H9 (cell line): ENCODE data around the gene NUDT3. TPM values are rescaled to one million over a fixed set of nuclear protein-coding genes. Genes with fewer than 3 reads are reported as not detected.

Experiments
- DNase-seq: peaks from one replicate; pipeline ENCODE4 v3.0.0-alpha.2; 2017
- H2AFZ ChIP-seq: one replicate; pipeline ENCODE4 v1.6.1; 2013; ENCODE audit warnings: mild to moderate bottlenecking, low read length, control low read depth, moderate library complexity
- H2AK5ac ChIP-seq: 2 replicates; pipeline ENCODE4 v1.6.1; 2013; ENCODE audit warnings: low read length, control low read depth, mixed read lengths; ENCODE audit not compliant: insufficient read length
- H2BK120ac ChIP-seq: one replicate; pipeline ENCODE4 v1.6.1; 2013; ENCODE audit warnings: low read depth, mild to moderate bottlenecking, low read length, control low read depth, inconsistent platforms; ENCODE audit not compliant: poor library complexity, severe bottlenecking
- H2BK12ac ChIP-seq: 2 replicates; pipeline ENCODE4 v1.6.1; 2013; ENCODE audit warnings: low read length, control low read depth, mixed read lengths, low read depth; ENCODE audit not compliant: insufficient read length
- H2BK15ac ChIP-seq: 2 replicates; pipeline ENCODE4 v1.6.1; 2013; ENCODE audit warnings: low read depth, low read length, control low read depth
- H2BK20ac ChIP-seq: one replicate; pipeline ENCODE4 v1.6.1; 2013; ENCODE audit warnings: low read depth, mild to moderate bottlenecking, low read length, control low read depth, inconsistent platforms; ENCODE audit not compliant: poor library complexity, severe bottlenecking
- H2BK5ac ChIP-seq: 2 replicates; pipeline ENCODE4 v1.6.1; 2013; ENCODE audit warnings: low read length, control low read depth, mixed read lengths; ENCODE audit not compliant: insufficient read length
- H3K14ac ChIP-seq: 2 replicates; pipeline ENCODE4 v1.6.1; 2013; ENCODE audit warnings: low read length, control low read depth; ENCODE audit not compliant: insufficient read depth
- H3K18ac ChIP-seq: 2 replicates; pipeline ENCODE4 v1.6.1; 2013; ENCODE audit warnings: low read depth, mild to moderate bottlenecking, mixed read lengths, low read length, control low read depth; ENCODE audit not compliant: insufficient read length
- H3K23ac ChIP-seq: 2 replicates; pipeline ENCODE4 v1.6.1; 2013; ENCODE audit warnings: low read length, control low read depth, mixed read lengths, low read depth; ENCODE audit not compliant: insufficient read length
- H3K23me2 ChIP-seq: 2 replicates; pipeline ENCODE4 v1.6.1; 2013; ENCODE audit warnings: low read depth, mild to moderate bottlenecking, mixed read lengths, low read length, control low read depth; ENCODE audit not compliant: insufficient read length, poor library complexity, severe bottlenecking
- H3K27ac ChIP-seq: 2 replicates; pipeline ENCODE4 v1.5.1; 2013; ENCODE audit warnings: low read length, control low read depth, mixed read lengths, low read depth; ENCODE audit not compliant: insufficient read length
- H3K27me3 ChIP-seq: 2 replicates; pipeline ENCODE4 v1.6.1; 2013; ENCODE audit warnings: low read length, control low read depth, inconsistent platforms; ENCODE audit not compliant: insufficient read depth
- H3K4ac ChIP-seq: 2 replicates; pipeline ENCODE4 v1.6.1; 2013; ENCODE audit warnings: low read depth, mild to moderate bottlenecking, control low read depth, inconsistent platforms, low read length, moderate library complexity
- H3K4me1 ChIP-seq: 2 replicates; pipeline ENCODE4 v1.6.1; 2013; ENCODE audit warnings: low read length, control low read depth, inconsistent platforms; ENCODE audit not compliant: insufficient read depth
- H3K4me2 ChIP-seq: 2 replicates; pipeline ENCODE4 v1.6.1; 2013; ENCODE audit warnings: low read length, control low read depth, mixed read lengths; ENCODE audit not compliant: insufficient read length, insufficient read depth
- H3K56ac ChIP-seq: 2 replicates; pipeline ENCODE4 v1.6.1; 2013; ENCODE audit warnings: low read depth, mild to moderate bottlenecking, mixed read lengths, low read length, control low read depth; ENCODE audit not compliant: insufficient read length
- H3K79me1 ChIP-seq: 2 replicates; pipeline ENCODE4 v1.6.1; 2013; ENCODE audit warnings: low read depth, mild to moderate bottlenecking, moderate library complexity, low read length, control low read depth, inconsistent platforms; ENCODE audit not compliant: insufficient read depth, poor library complexity, severe bottlenecking
- H3K79me2 ChIP-seq: 2 replicates; pipeline ENCODE4 v1.6.1; 2013; ENCODE audit warnings: low read length, control low read depth, inconsistent platforms; ENCODE audit not compliant: insufficient read depth
- H3K9ac ChIP-seq: 2 replicates; pipeline ENCODE4 v1.6.1; 2013; ENCODE audit warnings: low read length, control low read depth, mixed read lengths; ENCODE audit not compliant: insufficient read length; ENCODE audit errors: extremely low read depth
- H3K9me3 ChIP-seq: one replicate; pipeline ENCODE4 v1.6.1; 2013; ENCODE audit warnings: low read depth, low read length, inconsistent platforms; ENCODE audit not compliant: control insufficient read depth
- H3T11ph ChIP-seq: one replicate; pipeline ENCODE4 v1.6.1; 2013; ENCODE audit warnings: mild to moderate bottlenecking, low read length, control low read depth, inconsistent platforms
- H4K20me1 ChIP-seq: one replicate; pipeline ENCODE4 v1.6.1; 2013; ENCODE audit not compliant: control insufficient read depth, insufficient read length, insufficient read depth
- H4K5ac ChIP-seq: 2 replicates; pipeline ENCODE4 v1.6.1; 2013; ENCODE audit warnings: low read depth, mild to moderate bottlenecking, mixed read lengths, low read length, control low read depth; ENCODE audit not compliant: insufficient read length
- H4K8ac ChIP-seq: replicated peaks from 2 replicates; pipeline ENCODE4 v1.6.1; 2013; ENCODE audit warnings: low read length, control low read depth, mixed read lengths, low read depth; ENCODE audit not compliant: insufficient read length
- H4K91ac ChIP-seq: 2 replicates; pipeline ENCODE4 v1.6.1; 2013; ENCODE audit warnings: low read depth, mild to moderate bottlenecking, moderate library complexity, mixed read lengths, low read length, control low read depth; ENCODE audit not compliant: insufficient read length
- H3K27ac Mint-ChIP-seq, 3 experiments: 2 replicates in 2 of 3; 3 replicates in 1 of 3; pipeline ENCODE4 v1.8.0; 2020 to 2021; ENCODE audit warnings: mixed read lengths in 3 of 3, mild to moderate bottlenecking in 1 of 3, moderate library complexity in 1 of 3
- H3K27me3 Mint-ChIP-seq: 2 replicates; pipeline ENCODE4 v1.8.0; 2021; ENCODE audit warnings: low read depth, mild to moderate bottlenecking, moderate library complexity, mixed read lengths
- H3K36me3 Mint-ChIP-seq, 3 experiments: 2 replicates in 2 of 3; 3 replicates in 1 of 3; pipeline ENCODE4 v1.8.0; 2020 to 2021; ENCODE audit warnings: low read depth in 3 of 3, mixed read lengths in 3 of 3; ENCODE audit not compliant: insufficient read depth in 1 of 3
- H3K4me1 Mint-ChIP-seq, 2 experiments: 2 replicates each; pipeline ENCODE4 v1.8.0; 2020; ENCODE audit warnings: mixed read lengths in 2 of 2
- H3K4me3 Mint-ChIP-seq, 2 experiments: 2 replicates in 1 of 2; 3 replicates in 1 of 2; pipeline ENCODE4 v1.8.0; 2020 to 2021; ENCODE audit warnings: mild to moderate bottlenecking in 2 of 2, mixed read lengths in 2 of 2, moderate library complexity in 1 of 2
- H3K9me3 Mint-ChIP-seq, 2 experiments: 2 replicates in 1 of 2; 3 replicates in 1 of 2; pipeline ENCODE4 v1.8.0; 2020; ENCODE audit warnings: mild to moderate bottlenecking in 2 of 2, mixed read lengths in 2 of 2, moderate library complexity in 1 of 2
- CTCF ChIP-seq: fragments of 200-600 bp; sonication (generic); conservative IDR thresholded peaks from 3 replicates; pipeline ENCODE4 v1.8.0; 2021; ENCODE audit warnings: antibody characterized with exemption, mild to moderate bottlenecking
- WGBS: extraction: QIAGEN DNeasy Blood & Tissue Kit; methylation state at CpG from one replicate; pipeline ENCODE4 v1.1.7; 2013; ENCODE audit warnings: missing lambda C conversion rate, low lambda C conversion rate, mixed read lengths; ENCODE audit not compliant: insufficient read length; ENCODE audit errors: extremely low coverage; 5-methylcytosine and 5-hydroxymethylcytosine counted together
- total RNA-seq: library from RNA; stranded (reverse); gene quantifications from 2 replicates; pipeline ENCODE4 v1.2.1, GENCODE V29; 2021

NUDT3 gene
- total RNA-seq, 1 experiment from 2014 or later: 23.6 TPM

- H4K91ac ChIP-seq: peak overlapping the region; percentile 46
- WGBS: no CpG with 5 or more reads among the region's 75 CpGs
- H3K27ac ChIP-seq: peak overlapping the region; percentile 95
- Mint-ChIP-seq H3K9me3 (no peaks in the 10 kb centered on the region; a peak in 1 of 5 replicates), H3K4me3 (peak overlapping the region; percentile 82 to 92), H3K36me3 (peaks cover 20 to 24% (median 23%) of the 10 kb centered on the region in 3 experiments), H3K27ac (peak overlapping the region; percentile 98 to 100 (median 99)), H3K27me3 (no peaks in the 10 kb centered on the region), H3K4me1 (peaks cover 21 to 47% of the 10 kb centered on the region in 2 experiments)
- H2BK12ac ChIP-seq: no peak overlapping the region
- no peaks in the 10 kb centered on the region for H4K20me1 ChIP-seq
- no peak overlapping the region; the same call in 1 of the 2 replicates for H2BK15ac ChIP-seq
- no peak for TF ChIP-seq CTCF
- H3K14ac ChIP-seq: peak overlapping the region; percentile 88
- H3T11ph ChIP-seq: no peak overlapping the region
- H2BK20ac ChIP-seq: no peak overlapping the region
- no peak overlapping the region for H4K8ac ChIP-seq
- H2AFZ ChIP-seq: no peak overlapping the region
- no peak overlapping the region for H3K23ac ChIP-seq
- no peaks in the 10 kb centered on the region for H3K27me3 ChIP-seq
- peak overlapping the region; percentile 66 for H2BK120ac ChIP-seq
- DNase-seq: peak; percentile 96
- H2BK5ac ChIP-seq: peak overlapping the region; percentile 55
- peaks cover 16% of the 10 kb centered on the region for H3K23me2 ChIP-seq
- peaks cover 3% of the 10 kb centered on the region for H3K79me1 ChIP-seq
- H3K18ac ChIP-seq: peak overlapping the region; percentile 79
- peak overlapping the region; percentile 92 for H3K9ac ChIP-seq
- H3K9me3 ChIP-seq: no peaks in the 10 kb centered on the region
- H3K4me1 ChIP-seq: peaks cover 13% of the 10 kb centered on the region
- no peak overlapping the region for H2AK5ac ChIP-seq
- no peak overlapping the region for H3K56ac ChIP-seq
- peak overlapping the region; percentile 26 for H4K5ac ChIP-seq
- peak overlapping the region; percentile 26; the same call in 1 of the 2 replicates for H3K4ac ChIP-seq
- H3K79me2 ChIP-seq: peaks cover 28% of the 10 kb centered on the region; the same call in 1 of the 2 replicates
- H3K4me2 ChIP-seq: peak overlapping the region; percentile 87
Observed at GRCh38 chr6:34235307-34236130, 156.9 kb downstream of the NUDT3 start.
